GM13977 (cell line): Measurements from ENCODE around the gene ENPP1.

Experiments used
- DNase-seq: peaks from one replicate; pipeline ENCODE4 v3.0.0; 2012; ENCODE audit warnings: low spot score
- CTCF ChIP-seq: IDR thresholded peaks from 2 replicates; pipeline ENCODE4 v1.5.1; 2012; ENCODE audit warnings: mild to moderate bottlenecking, control low read depth; ENCODE audit not compliant: insufficient read depth; ENCODE audit errors: extremely low read depth, missing control alignments
- in situ Hi-C: fragments of 300-500 bp; cut with MboI; formaldehyde crosslinking; loops from one replicate; pipeline ENCODE4 v1.12.0; 2022; ENCODE audit warnings: low sequenced_read_pairs, low pct_unique_long_range_greater_than_20kb, mixed read lengths, inconsistent platforms; ENCODE audit not compliant: unreplicated experiment

Gene ENPP1

DNA sequence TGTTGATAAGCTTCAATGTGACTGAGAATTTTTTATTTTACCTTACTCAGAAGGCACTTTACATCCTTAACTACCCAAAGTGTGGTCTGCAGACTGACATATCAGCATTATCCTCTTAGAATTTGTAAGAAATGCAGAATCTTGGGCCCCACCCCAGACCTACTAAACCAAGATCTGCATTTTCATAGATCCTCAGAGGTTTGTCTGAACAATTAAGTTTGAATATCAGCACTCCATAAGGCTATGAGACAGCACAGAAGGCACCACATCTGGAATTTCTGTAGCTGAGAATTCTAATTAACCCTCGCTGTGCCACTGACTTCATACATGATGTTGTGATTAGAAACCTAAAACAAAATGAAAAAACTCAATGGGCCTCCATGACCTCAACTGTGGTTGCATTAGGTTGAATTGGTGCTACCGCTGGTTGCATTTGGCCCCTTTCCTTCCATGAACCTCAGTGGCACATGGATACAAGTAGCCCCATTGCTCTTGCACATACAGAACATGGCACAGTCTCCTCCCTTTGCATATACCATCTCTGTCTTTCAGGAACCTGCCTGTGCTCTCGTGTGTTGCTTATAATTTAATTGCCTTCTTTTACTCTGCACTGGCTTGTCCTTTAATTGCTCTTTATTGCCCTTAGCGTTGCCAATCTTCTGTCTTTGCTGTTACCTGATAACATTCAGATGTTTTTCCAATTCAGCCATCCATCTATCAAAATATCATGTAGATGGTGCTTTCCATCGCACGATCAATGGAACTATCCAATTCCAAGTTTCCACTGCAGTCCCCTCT is 13.4 kb downstream of the ENPP1 start:
- DNase-seq = no peak
- TF ChIP-seq CTCF = no peak
- in situ Hi-C loops = no loop called here

DNA sequence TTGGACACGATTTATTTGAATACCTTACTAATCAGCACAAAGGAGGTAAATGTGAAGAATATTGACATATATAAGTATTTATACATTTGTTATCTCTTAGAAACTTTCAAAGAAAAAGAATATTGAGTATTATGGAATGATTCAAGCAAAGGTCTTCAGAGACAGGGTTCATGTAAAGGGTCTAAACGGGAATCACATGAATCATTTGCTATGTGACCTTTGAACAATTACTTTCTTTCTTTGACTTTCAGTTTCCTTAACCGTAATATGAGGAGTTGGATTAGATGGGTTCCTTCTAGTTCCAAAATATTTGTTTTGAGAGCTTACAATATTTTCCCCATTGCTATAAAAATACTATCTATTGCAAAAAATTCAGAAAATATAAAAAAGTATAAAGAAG is 14.3 kb downstream of the ENPP1 start:
- no peak for DNase-seq
- no peak for TF ChIP-seq CTCF
- in situ Hi-C loops = no loop called here

DNA sequence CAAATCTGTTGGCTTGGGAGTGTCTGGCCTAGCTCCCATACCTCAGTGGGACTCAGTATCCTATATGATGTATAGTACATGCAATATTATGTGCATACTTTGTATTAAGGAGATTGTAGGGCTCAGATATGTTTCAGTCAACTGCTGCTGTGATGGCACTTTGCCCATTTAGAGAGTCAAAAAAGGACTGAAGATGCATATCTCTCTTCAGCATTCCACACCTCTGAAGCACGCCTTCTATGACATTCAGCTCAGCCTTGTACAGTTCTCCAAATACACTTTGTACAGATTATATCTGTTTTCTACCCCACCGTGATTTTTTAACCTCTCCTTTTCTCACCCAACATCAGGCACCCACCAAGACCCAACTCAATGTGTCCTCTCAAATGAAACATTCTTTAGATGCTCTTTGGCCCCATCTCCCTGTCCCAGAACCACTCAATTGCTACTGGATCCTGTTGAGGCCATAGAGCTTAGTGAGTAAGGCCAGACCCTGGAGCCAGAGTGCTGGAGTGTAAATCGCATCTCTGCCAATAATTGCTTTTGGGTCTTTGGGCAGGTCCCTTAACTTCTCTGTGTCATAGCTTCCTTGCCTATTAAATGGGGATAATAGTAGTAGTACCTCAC is 15.6 kb downstream of the ENPP1 start:
- no peak for DNase-seq
- no peak for TF ChIP-seq CTCF
- in situ Hi-C loops = no loop called here

DNA sequence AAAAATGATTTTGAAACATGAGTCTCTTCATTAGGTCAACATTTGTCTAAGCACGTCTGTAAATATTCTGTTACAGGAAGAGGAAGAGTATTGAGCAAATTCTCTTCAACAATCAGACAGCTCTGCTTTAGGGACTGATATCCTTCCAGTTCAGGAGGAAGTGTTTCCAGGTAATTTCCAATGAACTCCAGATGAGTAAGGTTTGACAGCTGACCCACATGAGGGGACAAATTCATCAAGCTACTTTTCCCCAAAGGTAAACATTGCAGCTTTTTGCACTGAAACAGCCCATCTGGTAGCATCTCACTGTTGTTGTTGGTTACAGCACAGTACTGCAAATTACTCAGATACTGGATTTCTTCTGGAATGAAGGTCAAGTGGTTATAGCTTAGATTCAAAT is 18.1 kb downstream of the ENPP1 start:
- TF ChIP-seq CTCF = no peak
- DNase-seq = no peak
- in situ Hi-C loops = no loop called here

DNA sequence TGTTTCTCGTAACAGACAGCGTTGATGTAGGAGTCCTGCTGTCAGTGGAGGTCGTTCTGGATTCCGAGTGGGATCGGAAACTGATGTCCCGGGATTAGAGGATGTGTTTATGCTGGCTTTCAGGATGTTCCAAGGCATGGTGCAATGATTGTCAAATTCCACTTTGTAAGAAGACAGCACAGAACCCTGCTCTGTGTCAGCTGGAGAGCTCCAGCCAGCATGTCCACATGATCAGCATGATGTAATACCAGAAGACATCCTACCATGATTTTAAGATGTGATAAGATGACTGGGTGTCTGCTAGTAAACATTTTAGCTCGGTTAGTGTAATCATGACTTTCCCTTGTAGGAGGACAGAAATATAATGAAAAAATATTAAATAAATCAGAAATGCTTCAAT is 20.3 kb downstream of the ENPP1 start:
- in situ Hi-C loops = no loop called here
- TF ChIP-seq CTCF = no peak
- DNase-seq = no peak

DNA sequence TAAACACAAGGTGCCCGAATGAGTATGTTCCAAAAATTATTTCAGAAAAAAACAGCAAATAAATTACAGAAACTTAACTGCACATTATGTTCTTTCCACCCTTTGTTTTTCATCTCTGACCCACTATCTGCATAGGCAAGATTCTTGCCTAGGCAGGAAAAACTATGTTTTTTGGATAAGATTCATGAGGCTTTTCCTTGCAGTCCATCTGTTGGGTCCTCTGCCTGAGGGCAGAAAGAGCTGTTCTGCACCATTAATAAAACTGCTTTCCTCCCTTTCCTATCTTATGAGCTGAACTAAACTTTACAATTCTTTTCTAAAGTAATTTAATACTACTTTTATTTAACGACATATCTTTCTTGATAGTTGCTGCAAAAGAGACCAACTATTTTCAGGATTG is 21.1 kb downstream of the ENPP1 start:
- in situ Hi-C loops = no loop called here
- no peak for DNase-seq
- no peak for TF ChIP-seq CTCF

GRCh38 chr6:131831392-131831791 is 23.6 kb downstream of the ENPP1 start:
- no peak for DNase-seq
- no peak for TF ChIP-seq CTCF
- in situ Hi-C loops = no loop called here
